HG03095 (cell line): Measurements from ENCODE around the gene TTLL9.

ENCODE experiments used
- ATAC-seq: cut with Tn5 transposase; IDR thresholded peaks from one replicate; pipeline ENCODE4 v1.9.1; 2021; ENCODE audit warnings: moderate library complexity; ENCODE audit not compliant: unreplicated experiment

TTLL9 gene

DNA sequence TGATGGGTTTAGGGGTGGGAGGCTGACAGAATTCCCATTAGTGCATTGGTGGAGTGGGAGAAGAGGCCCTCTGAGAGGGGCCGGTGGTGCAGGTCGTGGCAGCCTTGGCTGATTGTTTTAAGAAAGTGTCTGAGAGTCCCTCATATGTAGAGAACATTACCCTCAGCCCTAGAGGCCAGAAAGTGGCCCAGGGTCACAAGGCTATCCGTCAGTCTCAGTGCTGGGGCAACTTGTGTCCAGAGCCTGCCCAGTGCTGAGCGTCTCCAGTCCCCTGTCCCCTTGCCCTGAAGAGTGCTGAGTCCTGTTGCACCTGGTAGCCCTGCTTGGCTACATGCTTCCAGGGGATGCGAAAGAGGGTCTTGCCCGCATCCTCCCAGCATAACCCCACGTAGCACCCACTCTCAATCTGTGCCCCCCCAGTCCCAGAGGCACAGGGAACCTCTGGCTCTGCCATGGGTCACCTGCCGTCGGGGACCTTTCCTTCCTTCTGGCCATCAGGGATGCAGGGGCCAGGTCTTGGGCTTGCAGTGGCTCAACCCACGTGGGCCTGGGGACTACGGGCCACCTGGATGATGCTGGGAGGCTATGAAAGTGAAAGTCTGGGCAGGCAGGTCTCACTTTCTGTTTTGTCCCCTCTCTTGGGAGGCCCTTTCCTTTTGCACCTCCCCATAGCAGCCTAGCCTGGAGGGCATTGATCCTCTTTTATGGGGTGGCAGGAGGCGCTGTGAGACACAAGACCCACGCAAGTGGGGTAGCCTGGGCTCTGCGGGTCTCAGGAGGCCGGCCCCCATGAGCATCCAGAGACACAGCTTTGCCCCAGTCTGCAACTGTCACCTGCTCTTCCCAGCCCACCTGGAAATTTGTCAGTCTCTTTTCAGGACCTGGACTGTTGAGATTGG lies 12.3 kb upstream of the TTLL9 start:
- peak; percentile 57 for ATAC-seq

DNA sequence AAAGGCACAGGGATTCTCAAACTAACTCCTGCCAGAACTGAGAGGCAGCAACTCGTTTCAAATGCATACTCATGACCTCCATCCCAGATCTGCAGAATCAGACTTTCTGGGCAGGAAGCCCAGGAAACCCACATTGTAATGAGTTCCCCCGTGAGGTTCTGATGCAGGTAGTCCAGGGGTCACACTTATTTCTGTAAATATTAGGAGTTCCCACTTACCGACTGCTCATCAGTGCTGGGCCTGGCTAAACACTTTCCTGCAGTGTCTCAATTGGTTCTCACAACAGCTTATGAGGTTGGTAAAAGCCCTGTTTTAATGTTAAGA lies 11.7 kb upstream of the TTLL9 start:
- ATAC-seq, result no peak

DNA sequence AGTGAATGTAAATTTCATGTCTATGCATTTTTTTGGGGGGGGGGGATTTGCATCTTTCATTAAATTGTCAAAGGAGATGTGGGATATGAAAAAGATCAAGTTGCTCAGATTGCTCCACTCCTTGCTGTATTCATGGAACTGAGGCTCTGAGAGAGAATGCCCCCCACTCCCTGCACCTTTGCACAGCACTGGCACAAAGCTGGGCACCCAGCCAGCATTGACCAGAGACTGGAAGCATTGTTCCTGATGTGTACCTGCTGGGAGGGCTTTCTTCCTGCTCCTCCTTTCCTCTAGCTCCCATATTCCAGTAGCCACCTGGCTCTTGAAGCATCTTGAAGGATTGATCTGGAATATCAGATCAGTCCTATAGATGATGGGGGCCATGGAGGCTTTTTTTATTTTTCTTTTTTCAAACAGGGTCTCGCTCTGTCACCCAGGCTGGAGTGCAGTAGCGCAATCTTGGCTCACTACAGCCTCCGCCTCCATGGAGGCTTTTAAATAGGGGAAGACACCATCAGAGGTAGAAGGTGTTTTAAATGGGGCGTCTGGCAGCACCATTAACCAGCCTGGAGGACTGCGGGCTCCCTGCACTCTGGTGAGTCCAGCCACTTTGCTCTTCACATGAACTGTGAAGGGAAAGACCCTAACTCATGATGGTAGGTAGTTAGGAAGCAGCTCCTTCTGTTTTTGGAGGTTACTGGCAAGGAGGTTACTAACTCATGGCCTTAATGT lies 11.0 kb upstream of the TTLL9 start:
- ATAC-seq, result no peak

DNA sequence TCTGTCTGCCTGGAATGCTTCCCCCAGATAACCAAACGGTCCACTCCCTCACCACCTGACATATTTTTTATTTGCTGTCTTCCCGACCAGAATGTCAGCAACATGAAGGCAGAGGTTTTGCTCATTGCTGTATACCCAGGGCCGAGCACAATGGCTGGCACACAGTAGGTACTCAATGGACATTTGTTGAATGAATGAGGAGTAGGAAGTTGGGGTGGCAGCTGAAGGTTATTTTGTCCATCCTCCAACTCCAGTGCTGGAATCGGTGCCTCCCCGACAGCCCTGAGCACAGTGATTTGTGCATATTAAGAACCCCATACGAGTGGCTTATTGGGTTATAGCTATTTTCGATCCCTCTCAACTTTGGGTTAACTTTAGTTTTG lies 10.4 kb upstream of the TTLL9 start:
- ATAC-seq, result no peak

DNA sequence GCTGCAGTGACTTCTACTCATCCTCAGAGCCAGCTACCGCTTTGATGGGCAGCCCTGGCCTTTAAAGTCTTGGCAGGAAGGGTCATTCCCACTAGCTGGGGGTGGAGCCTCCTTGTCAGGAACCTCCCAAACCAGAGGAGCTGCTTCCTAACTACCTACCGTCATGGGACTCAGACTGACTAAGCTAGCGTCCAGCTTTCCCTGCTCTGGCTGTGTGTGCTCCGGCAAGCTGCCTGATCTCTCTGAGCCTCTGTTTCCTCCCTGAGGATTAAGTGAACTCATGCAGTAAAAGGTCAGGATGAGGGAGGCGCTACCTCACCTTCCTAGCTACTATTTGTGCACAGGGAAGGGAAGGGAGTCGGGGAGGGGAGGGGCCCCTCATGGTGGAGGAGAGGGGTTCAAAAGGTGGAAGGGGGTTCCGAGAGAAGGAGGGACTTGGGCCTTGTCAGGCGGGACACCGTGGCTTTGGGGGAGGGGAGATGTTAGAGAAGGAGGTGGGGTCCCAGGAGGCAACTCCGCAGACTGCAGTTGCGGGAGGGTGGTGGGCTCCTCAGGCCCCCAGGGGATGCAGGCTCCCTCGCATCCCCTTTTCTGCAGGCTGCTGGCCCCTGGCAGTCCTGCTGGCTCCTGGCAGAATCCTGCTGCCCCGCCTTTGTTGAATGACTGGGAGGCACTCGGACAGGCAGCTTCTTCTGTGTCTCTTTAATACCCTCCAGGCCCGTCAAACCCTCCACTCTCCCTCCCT lies 9.9 kb upstream of the TTLL9 start:
- ATAC-seq, result no peak

DNA sequence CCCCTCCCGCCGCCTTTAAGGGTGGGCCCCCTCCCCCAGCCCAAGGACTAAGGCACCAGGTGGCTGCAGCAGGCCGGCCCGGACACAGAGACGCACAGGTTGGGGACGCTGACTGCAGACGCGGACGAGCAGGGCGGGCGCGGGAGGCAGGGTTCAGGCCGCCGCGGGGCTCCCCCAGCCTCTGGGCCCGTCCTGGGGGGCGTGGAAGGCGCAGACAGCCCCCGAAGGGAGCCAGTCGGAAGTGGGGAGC lies 9.4 kb upstream of the TTLL9 start:
- no peak for ATAC-seq

DNA sequence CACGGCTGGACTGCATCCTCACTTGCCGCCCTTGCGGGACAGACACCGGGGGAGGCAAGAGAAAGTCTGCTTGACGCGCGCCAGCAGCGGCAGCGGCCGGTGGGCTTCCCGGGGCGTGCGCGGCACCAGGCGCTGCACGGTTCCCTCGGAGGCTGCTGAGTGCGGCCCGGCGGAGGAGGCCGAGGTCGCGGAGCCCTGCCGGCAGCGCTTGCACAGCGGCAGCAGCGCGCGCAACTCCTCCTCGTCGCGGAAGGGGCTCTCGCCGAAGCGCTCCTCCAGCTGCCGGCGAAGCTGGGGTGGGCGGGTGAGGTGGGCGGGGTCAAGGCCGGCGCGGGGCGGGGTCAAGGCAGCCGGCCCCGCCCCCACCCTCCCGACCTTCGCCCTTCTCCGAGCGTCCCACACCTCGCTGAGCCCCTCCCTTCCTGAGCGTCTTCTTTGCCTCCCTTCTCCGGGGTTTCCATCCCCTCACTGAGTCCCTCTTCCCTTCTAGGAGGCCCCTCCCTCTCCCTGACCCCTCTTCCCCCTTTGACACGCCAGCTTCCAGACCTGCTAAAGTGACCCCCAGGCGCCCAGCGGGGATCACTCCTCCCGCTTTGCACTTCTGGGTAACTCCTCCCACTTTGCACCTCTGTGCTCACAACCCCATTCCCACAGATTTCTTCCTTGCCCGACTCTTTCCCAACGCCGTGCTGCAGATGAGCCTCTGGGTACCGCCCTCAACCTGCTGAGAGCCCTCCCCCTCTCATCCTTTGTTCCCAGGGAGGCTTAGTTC lies 8.9 kb upstream of the TTLL9 start:
- ATAC-seq, result no peak

DNA sequence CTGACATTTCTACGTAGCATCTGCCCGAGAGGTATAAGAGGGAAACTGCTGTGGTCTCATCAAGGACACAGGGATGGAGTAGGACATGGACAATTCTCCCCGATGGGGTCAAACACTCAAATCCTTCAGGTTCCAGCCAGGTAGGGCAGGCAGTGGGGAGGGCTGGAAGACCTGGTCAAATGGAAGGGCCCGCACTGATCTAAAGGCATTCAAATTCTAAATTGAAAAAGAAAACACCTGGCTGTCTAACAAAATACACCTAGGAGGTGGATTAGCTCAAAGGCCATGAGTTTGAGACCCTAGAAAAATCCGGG lies 8.3 kb upstream of the TTLL9 start:
- no peak for ATAC-seq

DNA sequence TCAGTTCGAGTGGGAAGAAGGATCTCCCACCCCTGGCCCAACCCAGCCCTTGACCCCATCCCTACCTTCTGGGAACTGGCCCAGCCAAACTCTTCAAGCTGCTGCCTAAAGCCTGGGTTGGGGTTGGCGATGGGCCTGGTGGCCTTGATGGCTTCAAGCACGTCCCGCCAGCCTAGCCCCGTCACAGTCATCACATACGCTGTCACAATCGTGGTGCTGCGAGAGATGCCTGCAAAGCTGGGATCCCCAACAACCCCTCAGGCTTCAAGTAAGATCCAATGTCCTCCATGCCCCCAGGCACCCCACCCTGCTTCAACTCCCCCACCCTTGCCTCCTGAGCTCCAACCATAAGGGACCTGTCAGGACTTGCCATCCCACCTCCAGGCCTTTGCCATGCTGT lies 7.9 kb upstream of the TTLL9 start:
- ATAC-seq, result no peak

DNA sequence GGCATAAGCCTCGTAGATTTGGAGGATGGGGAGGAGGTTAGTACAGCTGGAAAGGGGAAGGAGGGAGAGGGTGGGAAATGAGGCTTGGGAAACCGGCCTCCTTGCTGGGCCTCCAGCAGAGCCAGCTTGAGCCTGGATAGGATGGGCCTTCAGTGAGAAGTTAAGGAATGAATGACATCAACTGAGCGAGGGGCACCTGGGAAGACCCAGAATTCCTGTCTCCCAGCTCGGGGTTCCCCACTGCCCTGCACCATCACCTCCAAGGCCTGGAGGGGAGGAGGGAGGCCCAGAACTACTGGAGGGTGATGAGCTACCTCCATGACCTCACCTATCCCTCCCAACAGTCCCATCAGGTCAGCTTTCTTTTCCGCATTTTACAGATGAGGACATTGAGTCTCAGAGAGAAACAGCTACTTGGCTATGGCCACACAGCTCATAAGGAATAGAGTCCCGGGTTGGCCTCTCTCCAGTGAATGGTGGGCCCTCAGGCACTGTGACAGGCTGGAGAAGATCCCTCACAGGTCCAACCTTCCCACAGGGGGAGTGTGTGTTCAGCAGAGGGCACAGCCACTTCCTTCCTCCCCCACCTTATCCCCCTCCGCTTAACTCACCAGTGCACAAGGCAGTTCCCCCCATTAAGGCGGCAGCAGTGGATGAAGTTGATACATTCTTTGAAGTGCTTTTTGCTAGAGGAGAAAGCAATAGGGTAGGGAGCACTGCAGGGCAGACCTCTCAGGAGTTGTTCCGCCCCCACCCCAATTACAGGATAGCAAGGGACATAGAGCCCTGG lies 6.9 kb upstream of the TTLL9 start:
- no peak for ATAC-seq

DNA sequence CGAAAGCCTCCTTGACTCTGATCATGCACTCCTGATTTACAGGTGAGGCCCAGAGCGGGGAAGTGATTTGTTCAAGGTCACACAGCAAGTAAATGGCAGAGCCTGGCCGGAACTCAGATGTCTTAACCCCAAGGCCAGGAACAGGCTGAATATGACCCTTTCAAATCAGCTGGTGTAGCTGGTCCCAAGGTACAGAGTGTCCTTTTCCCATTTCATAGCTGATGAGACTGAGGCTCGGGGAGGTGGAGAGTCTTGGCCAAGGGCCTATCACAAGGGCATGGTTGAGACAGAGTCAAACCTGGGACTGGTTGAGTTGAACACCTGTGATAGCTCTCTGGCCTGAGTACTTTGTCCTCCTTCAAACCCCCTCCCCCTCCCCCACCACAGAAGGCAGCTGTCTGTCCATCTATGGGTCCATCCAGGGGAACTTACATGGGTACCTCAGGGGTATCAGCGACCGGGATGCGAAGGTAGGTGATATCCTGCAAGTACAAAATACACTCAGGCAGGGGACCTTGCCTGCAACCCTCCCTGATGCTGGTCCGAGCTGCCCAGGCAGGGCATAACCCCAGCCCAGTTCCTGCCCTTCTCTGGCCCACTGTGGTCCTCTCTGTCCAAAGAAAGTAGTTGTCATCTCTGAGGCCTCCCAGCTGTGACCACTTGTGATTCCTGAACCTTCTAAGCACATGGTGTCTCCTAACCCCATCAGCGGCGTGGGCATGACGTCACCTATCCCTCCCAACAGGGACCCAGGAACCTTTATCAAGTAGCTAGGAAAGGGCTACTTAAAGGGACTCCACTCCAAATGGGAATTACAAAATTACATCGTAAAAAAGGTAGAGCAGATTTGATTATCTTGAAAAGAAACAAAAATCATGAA lies 5.7 kb upstream of the TTLL9 start:
- no peak for ATAC-seq

DNA sequence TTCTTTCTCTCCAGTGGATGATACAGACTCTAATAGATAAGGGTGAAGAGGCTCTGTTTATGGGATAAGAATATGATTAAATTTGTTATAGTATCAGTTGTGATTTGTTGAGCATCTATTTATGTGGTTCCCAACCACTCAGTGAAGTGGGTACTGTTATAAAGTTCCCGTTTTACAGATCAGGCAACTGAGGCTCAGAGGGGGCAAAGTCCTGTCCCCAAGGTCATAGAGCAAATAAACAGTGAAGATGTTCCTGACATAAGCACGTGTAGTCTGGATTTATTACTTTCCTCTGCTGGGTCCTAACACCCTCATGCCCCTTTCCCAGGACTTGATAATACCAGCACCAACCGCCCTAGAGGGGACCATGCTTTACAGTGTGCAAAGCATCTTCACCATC lies 4.2 kb upstream of the TTLL9 start:
- ATAC-seq, result no peak

DNA sequence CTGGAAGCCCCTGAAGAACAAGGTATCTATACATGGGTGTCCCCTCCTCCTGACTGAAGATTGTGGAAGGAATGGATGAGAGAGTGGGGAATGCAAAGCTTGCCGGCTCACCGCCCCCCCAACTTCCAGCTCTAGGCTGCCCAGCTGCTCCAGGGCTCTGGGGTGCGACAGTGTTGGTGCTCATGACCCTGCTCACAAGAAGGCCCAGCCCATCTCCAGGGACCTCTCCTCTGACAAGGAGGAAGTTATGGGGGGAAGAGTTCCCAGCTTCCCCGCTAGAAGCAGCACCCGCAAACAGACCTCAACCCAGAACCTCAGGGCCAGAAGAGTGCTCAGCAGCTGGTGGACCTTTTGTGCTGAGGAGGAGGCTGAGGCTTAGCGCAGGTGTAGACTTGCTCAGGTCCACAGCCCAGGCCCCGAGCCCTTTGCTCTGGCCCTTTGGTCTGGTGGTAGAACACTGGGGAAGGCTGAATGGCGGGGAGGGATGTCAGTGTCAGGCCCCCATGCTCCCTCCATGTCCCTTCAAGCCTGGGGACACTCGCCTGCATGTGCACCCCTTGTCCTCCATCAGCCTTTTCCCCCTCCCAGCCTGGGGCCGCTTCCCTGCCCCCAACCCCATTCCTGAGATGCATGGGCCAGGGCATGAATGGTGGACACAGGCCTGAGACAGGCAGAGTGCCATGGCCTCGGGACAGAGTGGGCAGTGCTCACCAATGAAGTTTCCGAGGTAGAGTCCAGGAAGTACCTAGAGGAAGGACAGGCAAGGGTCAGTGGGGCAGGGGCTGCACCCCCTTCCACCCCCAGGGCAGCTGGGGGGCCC lies 1.4 kb upstream of the TTLL9 start:
- ATAC-seq, result no peak

DNA sequence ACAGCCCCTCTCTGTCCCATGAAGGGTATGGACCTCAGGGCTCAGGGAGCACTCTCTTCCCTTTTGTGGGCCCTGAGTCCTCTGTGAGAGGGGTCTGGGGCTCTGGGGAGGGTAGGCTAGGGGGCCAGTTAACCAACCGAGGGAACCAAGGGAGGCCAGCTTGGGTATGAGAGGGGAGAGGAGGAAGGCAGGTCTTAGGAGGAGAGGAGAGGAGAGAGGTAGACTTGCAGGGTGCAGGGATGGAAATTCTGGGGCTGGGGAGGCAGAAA lies 827 bp upstream of the TTLL9 start:
- no peak for ATAC-seq

DNA sequence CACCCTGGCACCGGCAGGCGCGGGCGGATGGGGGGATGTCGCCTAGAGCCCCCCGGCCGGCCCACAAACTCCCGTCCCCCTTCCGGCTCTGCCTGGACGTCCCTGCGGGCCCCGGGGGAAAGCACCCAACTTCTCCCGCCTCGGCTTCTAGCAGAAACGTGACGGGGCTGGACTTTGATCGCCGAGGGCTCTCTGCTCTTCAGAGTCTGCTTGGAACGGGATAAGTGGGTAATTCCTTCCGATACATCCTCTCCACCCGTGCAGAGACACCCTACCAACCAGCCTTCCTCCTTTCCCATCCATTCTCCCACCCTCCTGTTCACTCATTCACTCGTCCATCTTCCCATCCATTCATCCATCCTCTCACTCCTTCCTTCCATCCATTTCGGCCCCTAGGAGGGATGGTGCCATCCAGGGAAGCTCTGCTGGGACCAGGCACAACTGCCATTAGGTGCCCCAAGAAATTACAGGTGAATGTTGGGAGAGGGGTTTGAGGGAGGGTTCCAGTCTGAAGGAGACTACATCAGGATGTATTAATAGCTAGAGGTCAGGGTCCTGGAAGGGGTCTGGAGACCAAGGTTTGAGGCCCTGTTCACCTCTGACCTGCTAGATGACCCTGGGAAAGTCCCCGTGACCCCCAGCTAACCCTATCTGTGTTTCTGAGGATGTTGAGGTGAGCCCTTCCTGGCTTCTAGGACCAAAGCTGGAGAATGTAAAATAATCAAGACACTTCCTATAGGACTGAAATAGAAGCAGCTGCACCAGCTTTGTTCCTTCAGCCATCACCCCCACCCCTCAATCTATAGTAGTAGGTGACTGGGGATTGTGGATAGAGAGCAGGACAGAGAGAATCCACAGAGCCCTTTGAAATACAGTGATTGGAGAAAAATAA lies 538 bp downstream of the TTLL9 start:
- ATAC-seq, result no peak

DNA sequence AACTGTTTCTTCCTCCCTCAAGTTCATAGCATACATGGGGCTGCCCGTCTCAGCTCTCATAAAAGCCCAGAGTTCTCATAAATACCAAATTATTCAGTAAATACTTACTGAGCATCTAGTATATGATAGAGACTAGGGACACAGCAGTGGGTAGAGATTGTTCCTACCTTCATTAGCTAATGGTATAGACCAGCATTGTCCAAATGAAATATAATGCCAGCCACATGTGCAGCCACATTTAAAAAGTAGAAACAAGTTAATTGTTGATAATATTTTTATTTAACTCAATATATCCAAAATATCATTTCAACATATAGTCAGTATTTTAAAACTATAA lies 1.2 kb downstream of the TTLL9 start:
- ATAC-seq, result no peak

DNA sequence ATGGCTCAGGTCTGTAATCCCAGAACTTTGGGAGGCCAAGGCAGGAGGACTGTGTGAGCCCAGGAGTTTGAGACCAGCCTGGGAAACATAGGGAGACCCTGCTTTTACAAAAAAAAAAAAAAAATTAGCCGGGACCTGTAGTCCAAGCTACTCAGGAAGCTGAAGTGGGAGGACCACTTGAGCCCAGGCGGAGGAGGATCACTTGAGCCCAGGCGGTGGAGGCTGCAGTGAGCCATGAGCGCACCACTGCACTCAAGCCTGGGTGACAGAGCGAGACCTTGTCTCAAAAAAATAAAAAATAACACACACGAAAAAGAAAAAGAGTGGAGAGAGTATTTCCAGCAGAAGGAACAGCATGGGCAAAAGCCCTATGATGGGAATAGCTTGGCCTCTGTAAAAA lies 2.0 kb downstream of the TTLL9 start:
- ATAC-seq, result no peak

DNA sequence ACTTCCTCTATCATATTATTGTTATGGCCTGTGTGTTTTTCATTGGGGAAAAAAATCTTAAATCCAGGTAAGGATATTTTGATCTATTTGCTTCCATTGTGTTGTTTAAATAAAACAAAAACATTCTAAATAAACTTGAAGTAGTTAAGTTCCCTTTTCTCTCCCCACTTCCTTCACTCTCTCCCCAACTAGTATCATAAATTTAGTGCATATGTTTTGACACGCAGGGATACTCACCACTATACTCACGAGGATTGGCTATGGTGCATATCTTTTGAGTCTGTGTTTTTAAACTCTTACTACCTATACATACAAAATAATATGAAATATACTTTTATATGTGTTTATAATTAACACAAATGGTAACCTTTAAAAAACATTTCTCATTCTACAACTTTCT lies 5.2 kb downstream of the TTLL9 start:
- no peak for ATAC-seq
